HuH-7.5 (cell line): Measurements from ENCODE around the gene GNPNAT1.
A peak's percentile ranks its signal among the peaks of the same experiment; 100 is the strongest.

Experiments used
- DNase-seq: peaks from one replicate; pipeline ENCODE4 v3.0.0; 2011; ENCODE audit warnings: low spot score

The GNPNAT1 gene

DNA sequence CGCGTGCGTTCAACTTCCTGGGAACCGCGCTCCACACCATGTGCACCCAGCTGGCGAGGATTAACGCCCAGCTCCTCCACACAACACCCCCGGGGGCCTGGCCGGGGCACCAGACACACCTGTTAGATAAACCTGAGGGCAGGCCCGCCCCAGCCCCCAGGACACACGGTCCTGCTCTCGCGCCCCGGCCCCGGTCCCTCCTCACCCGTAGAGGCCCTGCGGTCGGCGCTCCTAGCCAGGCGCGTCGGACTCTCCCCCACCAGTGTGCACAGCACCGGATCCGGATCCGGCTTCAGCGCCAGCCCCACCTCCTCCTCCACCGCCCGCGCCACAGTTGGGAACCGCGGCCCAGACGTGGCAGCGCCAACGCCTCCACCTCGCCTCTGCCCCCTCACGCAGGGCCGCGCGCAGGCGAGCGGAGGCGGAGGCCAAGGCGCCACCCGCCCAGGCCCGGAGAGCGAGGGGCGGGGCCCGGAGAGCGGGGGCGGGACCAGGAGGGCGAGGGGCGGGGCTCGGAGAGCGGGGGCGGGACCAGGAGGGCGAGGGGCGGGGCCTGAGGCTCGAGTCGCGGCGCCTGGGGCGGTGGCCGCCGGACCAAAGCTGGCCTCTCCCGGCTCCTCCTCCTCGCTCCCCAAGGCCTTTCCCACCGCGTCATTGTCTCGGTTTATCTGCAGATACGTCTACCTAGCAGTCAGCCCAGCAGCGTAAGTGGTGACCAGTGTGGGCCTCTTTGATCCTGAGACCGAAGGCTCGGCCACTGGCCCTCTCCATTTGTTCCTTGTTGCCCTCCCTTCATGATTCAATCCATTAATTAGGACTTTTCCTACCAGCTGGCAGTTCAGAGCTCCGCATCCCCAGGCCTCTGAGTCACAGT is at the start of gene GNPNAT1:
TSS of gene GNPNAT1 (minus strand) at position 385 of the 874 bp plus-strand sequence. CDS start 6,957 bp downstream, outside the sequence.
- peak; percentile 64 for DNase-seq

DNA sequence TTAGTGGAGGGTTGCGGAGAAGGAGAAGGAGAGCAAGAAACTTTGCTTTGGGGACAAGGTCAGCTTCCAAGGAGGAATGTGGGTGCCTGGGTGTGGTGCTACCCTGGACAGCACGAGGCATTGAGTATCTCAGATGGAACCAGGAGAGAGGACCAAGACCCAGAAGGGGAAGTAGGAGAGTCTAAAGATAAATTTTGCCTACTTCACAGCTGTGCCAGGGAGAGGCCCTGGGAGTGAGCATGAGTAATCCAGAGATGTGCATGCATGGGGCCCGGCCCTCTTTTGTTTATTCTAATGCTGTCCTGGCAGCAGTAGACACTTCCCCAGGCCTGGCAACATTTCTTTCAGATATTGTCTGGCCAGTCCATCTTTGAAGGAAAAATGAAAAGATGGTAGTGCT is 49.5 kb upstream of the GNPNAT1 start:
- DNase-seq: no peak

GRCh38 chr14:52837451-52837850 is 46.0 kb upstream of the GNPNAT1 start:
- DNase-seq: no peak

GRCh38 chr14:52836063-52836462 is 44.7 kb upstream of the GNPNAT1 start:
- DNase-seq: no peak

DNA sequence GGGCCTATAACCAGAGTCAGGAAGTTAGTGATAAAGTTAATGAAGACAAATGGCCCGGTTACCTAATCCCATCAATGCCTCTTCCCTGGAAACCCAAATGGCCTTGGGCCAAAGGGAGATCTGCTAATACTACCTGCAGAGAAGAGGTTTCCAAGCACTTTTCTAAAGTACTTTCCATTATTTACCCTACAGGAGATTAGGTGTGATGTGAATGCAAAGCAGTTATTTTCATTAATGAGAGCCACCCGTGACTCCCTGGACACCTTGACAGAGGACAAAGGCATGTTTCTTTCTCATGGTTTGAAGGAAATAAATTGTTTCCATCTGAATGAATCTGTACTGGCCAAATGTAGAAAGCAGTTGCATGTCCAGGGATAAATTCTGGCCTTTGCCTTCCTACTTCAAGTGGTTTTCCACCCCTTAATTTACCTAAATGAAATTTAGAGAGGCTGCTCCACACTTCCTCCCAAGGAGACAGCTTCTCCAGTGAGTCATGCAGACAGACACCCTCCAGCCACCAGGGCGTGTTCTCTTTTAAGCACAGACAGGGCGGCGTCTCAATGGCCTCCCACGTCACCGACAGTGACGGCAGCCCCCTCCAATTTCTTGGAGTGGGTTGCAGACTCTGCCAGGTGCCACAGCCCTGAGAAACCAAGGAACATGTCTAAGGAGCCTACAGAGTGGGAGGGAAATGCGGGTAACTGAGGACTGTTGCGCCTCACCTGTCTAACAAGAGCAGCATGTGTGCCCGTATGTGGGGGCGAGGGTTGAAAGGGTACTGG is 43.9 kb upstream of the GNPNAT1 start:
- DNase-seq: no peak

GRCh38 chr14:52834440-52834842 is 43.0 kb upstream of the GNPNAT1 start:
- no peak for DNase-seq

GRCh38 chr14:52833891-52834290 is 42.5 kb upstream of the GNPNAT1 start:
- DNase-seq: no peak

- DNase-seq: no peak
These were observed 38.2 kb upstream of the GNPNAT1 start for GRCh38 chr14:52829527-52830185.

DNA sequence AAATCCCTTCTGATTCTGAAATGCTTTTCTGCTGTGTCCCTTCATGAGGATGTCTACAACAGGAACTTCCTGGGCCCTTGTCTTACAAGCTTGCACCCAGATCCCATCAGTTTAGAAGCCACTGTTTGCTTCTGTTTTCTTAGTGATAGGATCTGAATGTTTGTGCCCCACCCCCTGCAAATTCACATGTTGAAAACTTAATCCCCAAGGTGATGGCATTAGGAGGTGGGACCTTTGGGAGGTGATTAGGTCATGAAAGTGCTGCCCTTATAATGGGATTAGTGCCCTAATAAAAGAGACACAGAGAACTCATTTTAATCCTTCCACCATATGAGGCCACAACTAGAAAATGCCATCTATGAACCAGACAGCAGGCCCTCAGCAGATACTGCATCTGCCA is 36.0 kb upstream of the GNPNAT1 start:
- no peak for DNase-seq

DNA sequence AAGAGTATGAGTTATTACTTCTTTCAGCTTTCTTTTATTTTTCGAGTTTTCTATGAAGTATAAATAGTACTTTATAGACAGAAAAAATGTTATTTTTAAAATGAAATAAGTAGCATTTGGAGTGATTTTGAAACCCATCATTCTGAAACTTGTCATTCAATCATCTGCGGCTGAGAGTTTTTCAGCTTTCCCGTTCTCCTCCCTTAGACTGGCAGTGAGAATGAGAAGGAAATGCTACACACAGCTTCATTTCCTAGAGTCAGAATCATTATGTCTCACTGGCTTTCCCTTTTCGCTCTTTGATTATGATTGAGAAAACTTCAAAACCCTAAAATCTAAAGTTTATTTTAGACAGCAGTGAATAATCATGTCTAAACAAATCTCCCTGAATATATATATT is 33.7 kb upstream of the GNPNAT1 start:
- DNase-seq: no peak

- no peak for DNase-seq
These were observed 33.1 kb upstream of the GNPNAT1 start for GRCh38 chr14:52824462-52824861.

DNA sequence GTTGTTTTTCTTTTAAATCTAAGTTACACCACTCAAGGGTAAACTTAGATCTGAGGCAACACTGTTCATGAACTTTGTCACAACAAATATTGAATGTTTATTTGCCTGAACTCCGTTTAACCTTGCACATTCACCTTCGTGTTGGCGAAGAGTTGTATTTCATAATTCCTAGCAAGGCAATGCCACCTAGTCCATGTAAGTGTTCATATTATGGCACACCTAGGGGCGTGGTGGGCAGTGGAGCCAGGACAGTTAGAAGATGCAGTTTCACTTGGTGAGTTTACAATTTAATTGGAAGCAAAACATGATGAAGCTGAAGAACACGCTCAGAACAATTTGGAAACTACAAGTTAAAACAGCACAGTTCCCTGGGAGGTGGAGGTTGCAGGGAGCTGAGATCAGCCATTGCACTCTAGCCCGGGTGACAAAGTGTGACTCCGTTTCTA is 30.4 kb upstream of the GNPNAT1 start:
- DNase-seq: no peak

DNA sequence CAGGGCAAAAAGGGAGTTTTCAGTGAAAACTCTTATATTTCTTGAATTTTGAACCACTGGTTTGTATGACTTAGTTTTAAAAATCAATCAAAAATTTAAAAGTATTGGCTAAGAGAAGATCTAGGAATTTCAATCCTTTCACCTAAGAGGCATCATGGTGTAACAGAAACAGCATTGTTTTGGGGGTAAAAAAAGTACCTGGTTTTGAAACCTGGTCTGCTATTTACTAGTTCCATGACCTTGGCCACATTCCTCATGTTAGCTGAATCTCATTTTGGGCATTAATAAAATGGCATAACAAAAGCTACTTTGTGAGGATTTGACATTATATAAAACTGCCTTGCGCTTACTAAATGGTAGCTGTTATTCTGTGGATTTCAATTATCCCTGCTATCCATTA is 16.7 kb upstream of the GNPNAT1 start:
- no peak for DNase-seq

DNA sequence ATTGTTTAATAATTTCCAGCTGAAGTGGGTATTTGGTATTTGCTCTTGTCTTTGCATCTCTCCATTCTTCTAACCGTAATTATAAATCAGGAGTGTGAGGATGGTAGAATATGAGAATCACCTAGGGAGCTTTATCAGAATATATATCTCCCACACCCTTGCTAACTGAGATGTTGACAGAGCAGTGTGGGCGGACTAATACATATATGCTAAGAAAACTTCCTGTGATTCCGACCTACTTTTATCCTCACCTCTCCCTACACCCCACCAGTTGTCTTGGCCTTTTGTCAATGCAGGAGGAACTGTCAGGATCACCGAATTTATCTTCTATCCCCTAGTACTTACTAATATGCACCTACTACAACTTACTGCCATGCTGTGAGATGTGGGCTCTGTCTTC is 14.7 kb upstream of the GNPNAT1 start:
- no peak for DNase-seq

DNA sequence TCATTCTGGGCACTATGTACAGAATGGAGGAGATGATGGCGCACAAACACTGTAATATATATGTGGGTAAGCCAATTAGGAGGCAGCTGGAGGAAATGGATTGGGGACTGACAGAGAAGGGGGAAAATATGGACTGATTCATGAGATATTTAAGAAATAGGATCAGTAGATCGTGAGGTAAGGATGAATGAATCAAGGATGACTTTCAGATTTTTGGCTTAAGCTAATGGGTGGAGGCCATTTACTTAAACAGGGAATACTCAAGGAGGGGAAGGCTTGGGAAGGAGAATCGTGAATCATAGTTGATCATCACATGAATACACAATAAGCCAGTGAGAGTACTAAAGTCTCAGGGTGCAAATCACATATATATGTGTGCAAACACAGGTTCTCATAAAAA is 11.2 kb upstream of the GNPNAT1 start:
- DNase-seq: no peak

DNA sequence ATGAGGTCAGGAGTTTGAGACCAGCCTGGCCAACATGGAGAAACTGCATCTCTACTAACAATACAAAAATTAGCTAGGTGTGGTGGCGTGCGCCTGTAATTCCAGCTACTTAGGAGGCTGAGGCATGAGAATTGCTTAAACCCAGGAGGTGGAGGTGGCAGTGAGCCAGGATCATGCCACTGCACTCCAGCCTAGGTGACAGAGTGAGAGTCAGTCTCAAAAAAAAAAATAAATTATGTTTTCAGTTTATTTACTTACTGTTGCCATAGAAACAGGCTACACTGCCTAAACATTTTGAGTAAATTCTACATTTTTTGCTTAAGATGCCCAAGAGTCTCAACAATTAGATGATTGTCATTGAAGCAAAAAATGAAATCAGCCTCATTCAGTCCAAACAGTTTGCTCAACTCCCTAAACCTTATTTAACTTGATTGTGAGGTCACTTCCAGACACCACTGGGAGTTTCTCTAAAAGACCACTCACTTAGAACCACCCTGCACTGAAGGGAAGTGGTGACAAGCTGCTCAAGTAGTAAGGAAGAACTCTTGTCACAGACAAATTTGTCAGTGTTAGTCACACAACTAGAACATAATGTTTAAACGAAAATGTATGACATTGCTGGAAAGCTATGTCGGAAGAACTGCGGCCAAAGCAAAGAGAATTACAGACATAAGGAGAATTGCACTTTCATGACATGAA is 9.8 kb upstream of the GNPNAT1 start:
- DNase-seq: no peak

GRCh38 chr14:52798826-52799225 is 7.4 kb upstream of the GNPNAT1 start:
- DNase-seq: no peak

- DNase-seq: no peak
These were observed 6.2 kb upstream of the GNPNAT1 start for GRCh38 chr14:52797653-52798052.

- DNase-seq: no peak
These were observed 1.7 kb upstream of the GNPNAT1 start for GRCh38 chr14:52793061-52793460.

- DNase-seq: no peak
These were observed 649 bp upstream of the GNPNAT1 start for GRCh38 chr14:52792097-52792415.

DNA sequence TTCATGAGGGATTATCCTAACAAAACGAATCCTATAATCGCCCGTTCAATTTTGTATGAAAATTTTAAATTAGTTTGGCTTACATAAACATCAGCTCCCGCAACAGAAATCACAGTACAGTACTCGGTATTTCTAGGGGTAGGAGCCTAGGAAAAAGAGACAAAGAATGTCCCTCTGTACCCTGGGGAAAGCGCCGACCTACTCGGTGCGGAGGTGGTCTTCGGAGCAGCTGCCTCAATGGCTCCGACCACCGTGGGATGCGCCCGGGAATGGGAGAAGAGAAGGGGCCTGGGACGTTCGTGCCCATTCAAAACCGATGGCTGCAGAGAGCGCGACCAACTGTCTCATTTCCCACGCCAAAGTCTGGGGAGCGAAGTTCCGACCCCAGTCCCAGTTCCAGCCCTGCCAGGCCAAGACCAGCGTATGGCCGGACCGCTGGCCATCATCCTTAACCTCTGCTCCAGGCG is 618 bp downstream of the GNPNAT1 start:
- DNase-seq: no peak
